ENCODE results near the gene MAP7. TPM values are rescaled to one million over a fixed set of nuclear protein-coding genes. Genes with fewer than 3 reads are reported as not detected.
A peak's percentile ranks its signal among the peaks of the same experiment; 100 is the strongest.

The MAP7 gene
- total RNA-seq, 2 experiments from 2014 or later, result 1.1 to 1.3 TPM

GRCh38 chr6:136511926-136512325 is 38.3 kb downstream of the MAP7 start:
- peaks cover 22% of the 10 kb centered on the region for H3K4me1 Mint-ChIP-seq (ENCODE audit: low read depth)
- CTCF ChIA-PET, result no interaction called here

GRCh38 chr6:136511397-136511796 is 38.8 kb downstream of the MAP7 start:
- H3K4me3 Mint-ChIP-seq, result no peak overlapping the region
- intact Hi-C loops (cut with micrococcal nuclease), result loop anchor here (2.0 kb wide), 1 partner anchor 15 kb away; no protein-coding TSS in a partner anchor
- DNase-seq, result no peak
- H3K9me3 Mint-ChIP-seq, result no peaks in the 10 kb centered on the region
- H3K27ac Mint-ChIP-seq, result no peak overlapping the region
- no peaks in the 10 kb centered on the region for H3K36me3 Mint-ChIP-seq (ENCODE audit: low read depth)
- CTCF ChIA-PET, result no interaction called here
- H3K27me3 Mint-ChIP-seq (ENCODE audit: low read depth), result no peaks in the 10 kb centered on the region
- H3K4me1 Mint-ChIP-seq (ENCODE audit: low read depth), result peaks cover 22% of the 10 kb centered on the region

More at GRCh38 chr6:136511926-136512325, 38.3 kb downstream of the MAP7 start:
- Mint-ChIP-seq H3K36me3 (ENCODE audit: low read depth) (no peaks in the 10 kb centered on the region), H3K4me3 (no peak overlapping the region), H3K9me3 (no peaks in the 10 kb centered on the region), H3K27ac (no peak overlapping the region), H3K27me3 (ENCODE audit: low read depth) (no peaks in the 10 kb centered on the region)
- intact Hi-C loops (cut with micrococcal nuclease), result loop anchor here (2.0 kb wide), 1 partner anchor 15 kb away; no protein-coding TSS in a partner anchor
- DNase-seq, result no peak

GRCh38 chr6:136510782-136511181 is 39.4 kb downstream of the MAP7 start:
- Mint-ChIP-seq H3K36me3 (ENCODE audit: low read depth) (no peaks in the 10 kb centered on the region), H3K27me3 (ENCODE audit: low read depth) (no peaks in the 10 kb centered on the region), H3K4me1 (ENCODE audit: low read depth) (peaks cover 22% of the 10 kb centered on the region), H3K9me3 (no peaks in the 10 kb centered on the region), H3K27ac (peak overlapping the region; percentile 25), H3K4me3 (no peak overlapping the region)
- CTCF ChIA-PET, result interaction anchor here (0.9 kb wide), 1 partner anchor 15 kb away, joined by 4 read pairs; no protein-coding TSS in a partner anchor
- peak; percentile 40 for DNase-seq
- intact Hi-C loops (cut with micrococcal nuclease), result loop anchor here (2.0 kb wide), 1 partner anchor 16 kb away; no protein-coding TSS in a partner anchor

- Mint-ChIP-seq H3K27ac (no peak overlapping the region), H3K4me3 (no peak overlapping the region), H3K36me3 (ENCODE audit: low read depth) (no peaks in the 10 kb centered on the region), H3K27me3 (ENCODE audit: low read depth) (no peaks in the 10 kb centered on the region), H3K9me3 (no peaks in the 10 kb centered on the region), H3K4me1 (ENCODE audit: low read depth) (peaks cover 22% of the 10 kb centered on the region)
- intact Hi-C loops (cut with micrococcal nuclease), result loop anchor here (2.0 kb wide), 1 partner anchor 17 kb away; no protein-coding TSS in a partner anchor
- CTCF ChIA-PET, result interaction anchor here (0.9 kb wide), 1 partner anchor 15 kb away, joined by 4 read pairs; no protein-coding TSS in a partner anchor
- peak; percentile 21 for DNase-seq
Observed at GRCh38 chr6:136510299-136510698, 39.9 kb downstream of the MAP7 start.

GRCh38 chr6:136508725-136509392 is 41.4 kb downstream of the MAP7 start:
- no peaks in the 10 kb centered on the region for H3K36me3 Mint-ChIP-seq (ENCODE audit: low read depth)
- no peak overlapping the region for H3K4me3 Mint-ChIP-seq
- CTCF ChIA-PET, result interaction anchor here (0.6 to 1.1 kb wide), 3 partner anchors 17 to 42 kb away, joined by 3 to 5 read pairs (median 3); partner anchors contain the start of gene MAP7
- no peaks in the 10 kb centered on the region for H3K9me3 Mint-ChIP-seq
- DNase-seq, result no peak
- H3K27ac Mint-ChIP-seq, result no peak overlapping the region
- intact Hi-C loops (cut with micrococcal nuclease), result no loop called here
- peaks cover 22% of the 10 kb centered on the region for H3K4me1 Mint-ChIP-seq (ENCODE audit: low read depth)
- H3K27me3 Mint-ChIP-seq (ENCODE audit: low read depth), result no peaks in the 10 kb centered on the region

- peaks cover 22% of the 10 kb centered on the region for H3K4me1 Mint-ChIP-seq (ENCODE audit: low read depth)
- CTCF ChIA-PET, result interaction anchor here (1.3 to 2.1 kb wide), 2 partner anchors 18 to 41 kb away, joined by 3 to 5 read pairs; no protein-coding TSS in a partner anchor
Observed at GRCh38 chr6:136506124-136506799, 44.0 kb downstream of the MAP7 start.

GRCh38 chr6:136503303-136504029 is 46.8 kb downstream of the MAP7 start:
- H3K4me1 Mint-ChIP-seq (ENCODE audit: low read depth), result no peaks in the 10 kb centered on the region
- no peak overlapping the region for H3K4me3 Mint-ChIP-seq
- no peaks in the 10 kb centered on the region for H3K27me3 Mint-ChIP-seq (ENCODE audit: low read depth)
- intact Hi-C loops (cut with micrococcal nuclease), result no loop called here
- DNase-seq, result no peak
- CTCF ChIA-PET, result interaction anchor here (0.8 kb wide), 1 partner anchor 23 kb away, joined by 4 read pairs; no protein-coding TSS in a partner anchor
- no peaks in the 10 kb centered on the region for H3K36me3 Mint-ChIP-seq (ENCODE audit: low read depth)
- H3K9me3 Mint-ChIP-seq, result no peaks in the 10 kb centered on the region
- no peak overlapping the region for H3K27ac Mint-ChIP-seq

More at GRCh38 chr6:136506124-136506799, 44.0 kb downstream of the MAP7 start:
- no peaks in the 10 kb centered on the region for H3K9me3 Mint-ChIP-seq
- H3K27ac Mint-ChIP-seq, result no peak overlapping the region
- no peaks in the 10 kb centered on the region for H3K27me3 Mint-ChIP-seq (ENCODE audit: low read depth)
- DNase-seq, result no peak
- intact Hi-C loops (cut with micrococcal nuclease), result no loop called here
- no peaks in the 10 kb centered on the region for H3K36me3 Mint-ChIP-seq (ENCODE audit: low read depth)
- H3K4me3 Mint-ChIP-seq, result no peak overlapping the region

GRCh38 chr6:136502786-136503185 is 47.4 kb downstream of the MAP7 start:
- H3K27ac Mint-ChIP-seq, result no peak overlapping the region
- no peaks in the 10 kb centered on the region for H3K27me3 Mint-ChIP-seq (ENCODE audit: low read depth)
- no peak for DNase-seq
- no peaks in the 10 kb centered on the region for H3K9me3 Mint-ChIP-seq
- intact Hi-C loops (cut with micrococcal nuclease), result no loop called here
- H3K4me1 Mint-ChIP-seq (ENCODE audit: low read depth), result no peaks in the 10 kb centered on the region
- H3K4me3 Mint-ChIP-seq, result no peak overlapping the region
- no peaks in the 10 kb centered on the region for H3K36me3 Mint-ChIP-seq (ENCODE audit: low read depth)
- CTCF ChIA-PET, result interaction anchor here (0.6 to 0.8 kb wide), 2 partner anchors 23 to 518 kb away, joined by 3 to 4 read pairs; no protein-coding TSS in a partner anchor

- intact Hi-C loops (cut with micrococcal nuclease), result no loop called here
- no peaks in the 10 kb centered on the region for H3K4me1 Mint-ChIP-seq (ENCODE audit: low read depth)
- no peaks in the 10 kb centered on the region for H3K27me3 Mint-ChIP-seq (ENCODE audit: low read depth)
- H3K4me3 Mint-ChIP-seq, result no peak overlapping the region
- no peaks in the 10 kb centered on the region for H3K36me3 Mint-ChIP-seq (ENCODE audit: low read depth)
- CTCF ChIA-PET, result no interaction called here
- H3K9me3 Mint-ChIP-seq, result no peaks in the 10 kb centered on the region
- no peak for DNase-seq
- no peak overlapping the region for H3K27ac Mint-ChIP-seq
Observed at GRCh38 chr6:136501514-136501913, 48.7 kb downstream of the MAP7 start.

GRCh38 chr6:136501096-136501495 is 49.1 kb downstream of the MAP7 start:
- H3K4me3 Mint-ChIP-seq, result no peak overlapping the region
- CTCF ChIA-PET, result no interaction called here
- H3K9me3 Mint-ChIP-seq, result no peaks in the 10 kb centered on the region
- no peaks in the 10 kb centered on the region for H3K27me3 Mint-ChIP-seq (ENCODE audit: low read depth)
- no peaks in the 10 kb centered on the region for H3K4me1 Mint-ChIP-seq (ENCODE audit: low read depth)
- intact Hi-C loops (cut with micrococcal nuclease), result no loop called here
- no peak for DNase-seq
- no peaks in the 10 kb centered on the region for H3K36me3 Mint-ChIP-seq (ENCODE audit: low read depth)
- no peak overlapping the region for H3K27ac Mint-ChIP-seq

- H3K27me3 Mint-ChIP-seq (ENCODE audit: low read depth), result no peaks in the 10 kb centered on the region
- H3K27ac Mint-ChIP-seq, result no peak overlapping the region
- no peaks in the 10 kb centered on the region for H3K4me1 Mint-ChIP-seq (ENCODE audit: low read depth)
- intact Hi-C loops (cut with micrococcal nuclease), result no loop called here
- CTCF ChIA-PET, result no interaction called here
- DNase-seq, result no peak
- no peaks in the 10 kb centered on the region for H3K9me3 Mint-ChIP-seq
- H3K4me3 Mint-ChIP-seq, result no peak overlapping the region
- no peaks in the 10 kb centered on the region for H3K36me3 Mint-ChIP-seq (ENCODE audit: low read depth)
Observed at GRCh38 chr6:136500414-136500813, 49.8 kb downstream of the MAP7 start.

- Mint-ChIP-seq H3K27ac (no peak overlapping the region), H3K4me1 (ENCODE audit: low read depth) (no peaks in the 10 kb centered on the region), H3K36me3 (ENCODE audit: low read depth) (no peaks in the 10 kb centered on the region), H3K4me3 (no peak overlapping the region), H3K9me3 (no peaks in the 10 kb centered on the region), H3K27me3 (ENCODE audit: low read depth) (no peaks in the 10 kb centered on the region)
- intact Hi-C loops (cut with micrococcal nuclease), result no loop called here
- DNase-seq, result no peak
- CTCF ChIA-PET, result no interaction called here
Observed at GRCh38 chr6:136499370-136499769, 50.9 kb downstream of the MAP7 start.
